GM20000 (cell line): ENCODE measurements around the gene PTPRE.

Experiments
- DNase-seq: peaks from one replicate; pipeline ENCODE4 v3.0.0; 2012; ENCODE audit warnings: low spot score
- TF ChIP-seq, protein P1 (sequence below): IDR thresholded peaks from 2 replicates; pipeline ENCODE4 v1.5.1; 2012; ENCODE audit warnings: mild to moderate bottlenecking, control low read depth; ENCODE audit errors: extremely low read depth, missing control alignments

The PTPRE gene

DNA sequence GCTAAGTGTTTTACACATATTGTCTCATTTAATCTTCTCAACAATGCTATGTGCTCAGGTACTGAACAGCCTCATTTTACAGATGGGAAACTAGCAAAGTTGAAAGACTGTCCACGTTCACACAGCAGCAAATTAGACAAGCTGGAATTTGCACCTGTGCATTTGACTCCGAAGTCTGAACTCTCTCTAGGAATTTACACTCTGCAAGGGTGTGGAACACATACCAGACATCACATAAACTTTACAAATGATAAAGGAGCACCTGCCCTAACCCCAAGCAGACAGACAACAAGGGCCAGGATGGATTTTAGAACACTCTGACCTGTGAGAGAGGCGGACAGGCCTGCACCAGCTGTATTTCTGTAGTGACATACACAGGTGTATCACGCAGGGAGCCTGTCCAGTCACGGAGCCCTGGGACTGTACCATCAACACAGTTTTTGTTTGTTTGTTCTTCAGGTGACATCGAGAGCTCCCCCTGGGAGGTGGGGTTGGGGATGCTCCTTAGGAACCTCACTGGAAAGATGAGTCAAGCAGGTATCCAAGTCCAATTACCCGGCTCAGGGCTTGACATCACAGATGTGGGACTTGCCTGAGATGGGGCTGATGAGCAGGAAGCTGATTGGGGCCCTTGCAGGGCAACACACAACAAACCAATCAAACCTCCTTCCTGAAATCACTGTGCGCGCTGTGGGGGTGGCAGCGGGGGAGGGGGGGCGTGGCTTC, 188.3 kb downstream of the PTPRE start:
- DNase-seq = no peak
- TF ChIP-seq, protein P1, sequence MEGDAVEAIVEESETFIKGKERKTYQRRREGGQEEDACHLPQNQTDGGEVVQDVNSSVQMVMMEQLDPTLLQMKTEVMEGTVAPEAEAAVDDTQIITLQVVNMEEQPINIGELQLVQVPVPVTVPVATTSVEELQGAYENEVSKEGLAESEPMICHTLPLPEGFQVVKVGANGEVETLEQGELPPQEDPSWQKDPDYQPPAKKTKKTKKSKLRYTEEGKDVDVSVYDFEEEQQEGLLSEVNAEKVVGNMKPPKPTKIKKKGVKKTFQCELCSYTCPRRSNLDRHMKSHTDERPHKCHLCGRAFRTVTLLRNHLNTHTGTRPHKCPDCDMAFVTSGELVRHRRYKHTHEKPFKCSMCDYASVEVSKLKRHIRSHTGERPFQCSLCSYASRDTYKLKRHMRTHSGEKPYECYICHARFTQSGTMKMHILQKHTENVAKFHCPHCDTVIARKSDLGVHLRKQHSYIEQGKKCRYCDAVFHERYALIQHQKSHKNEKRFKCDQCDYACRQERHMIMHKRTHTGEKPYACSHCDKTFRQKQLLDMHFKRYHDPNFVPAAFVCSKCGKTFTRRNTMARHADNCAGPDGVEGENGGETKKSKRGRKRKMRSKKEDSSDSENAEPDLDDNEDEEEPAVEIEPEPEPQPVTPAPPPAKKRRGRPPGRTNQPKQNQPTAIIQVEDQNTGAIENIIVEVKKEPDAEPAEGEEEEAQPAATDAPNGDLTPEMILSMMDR = no peak

DNA sequence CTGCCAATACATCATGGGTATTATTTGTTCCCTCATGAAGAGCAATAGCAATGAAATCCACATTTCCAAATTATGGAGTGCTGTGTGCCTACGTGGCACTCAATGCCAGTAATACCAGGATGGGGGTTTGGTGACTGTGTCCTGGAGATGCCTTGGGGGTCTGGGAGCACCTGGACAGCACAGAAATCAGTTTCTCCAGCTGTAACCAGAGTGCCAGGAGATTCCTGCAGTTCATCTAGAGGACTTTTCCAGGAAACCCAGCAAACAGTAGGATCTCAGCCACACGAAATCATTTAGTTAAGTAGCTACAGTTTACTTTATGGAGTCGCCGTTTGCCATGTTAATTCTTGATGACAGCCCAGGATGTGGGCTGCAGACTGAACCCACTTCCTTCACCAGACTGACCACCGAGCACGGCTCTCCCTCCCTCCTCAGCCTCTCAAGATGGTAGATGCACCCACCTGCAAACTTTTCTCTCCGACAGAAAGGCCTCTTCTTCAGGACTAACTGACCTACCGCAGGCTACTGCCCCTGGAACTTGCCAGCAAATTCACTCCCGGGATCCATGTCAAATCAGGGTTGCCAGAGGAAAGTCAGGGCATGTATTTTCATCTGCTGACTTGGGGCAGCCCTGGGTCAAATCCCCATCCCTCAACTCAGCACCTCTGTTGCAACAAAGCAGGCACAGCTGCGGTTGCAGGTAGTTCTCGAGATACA, 189.0 kb downstream of the PTPRE start:
- TF ChIP-seq, protein P1 = no peak
- no peak for DNase-seq

DNA sequence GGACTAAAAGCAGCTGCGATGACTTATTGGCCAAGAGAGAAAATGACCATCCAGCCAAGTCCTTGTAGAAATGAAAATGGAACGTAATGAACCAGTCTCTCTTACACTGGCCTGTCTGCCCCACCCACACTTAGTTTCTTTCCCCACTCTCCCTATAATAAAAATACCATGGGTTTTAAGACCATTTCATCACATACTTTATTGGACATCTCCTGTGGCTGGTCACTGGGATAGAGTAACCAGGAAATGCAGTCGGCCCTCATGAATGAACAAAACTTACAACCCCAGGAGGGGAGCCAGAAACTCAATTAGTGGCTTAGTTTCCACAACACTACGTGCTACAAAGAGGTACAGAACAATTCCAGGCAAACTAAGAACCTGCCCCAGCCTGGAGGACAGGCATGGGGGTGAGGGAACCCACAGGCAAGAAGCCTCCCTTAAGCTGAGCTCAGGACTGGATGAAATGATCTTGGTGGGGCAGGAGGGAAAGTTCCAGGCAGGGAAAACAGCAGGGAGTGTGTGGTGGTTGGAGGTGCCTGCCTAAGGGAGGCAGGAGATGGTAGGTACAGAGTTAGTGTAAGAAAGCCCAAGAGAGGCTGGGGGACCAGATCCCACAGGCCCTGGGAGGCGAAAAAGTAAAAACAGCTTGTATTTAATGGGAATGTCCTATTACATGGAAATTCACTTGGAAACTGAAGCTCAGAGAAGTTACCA, 189.7 kb downstream of the PTPRE start:
- DNase-seq = no peak

DNA sequence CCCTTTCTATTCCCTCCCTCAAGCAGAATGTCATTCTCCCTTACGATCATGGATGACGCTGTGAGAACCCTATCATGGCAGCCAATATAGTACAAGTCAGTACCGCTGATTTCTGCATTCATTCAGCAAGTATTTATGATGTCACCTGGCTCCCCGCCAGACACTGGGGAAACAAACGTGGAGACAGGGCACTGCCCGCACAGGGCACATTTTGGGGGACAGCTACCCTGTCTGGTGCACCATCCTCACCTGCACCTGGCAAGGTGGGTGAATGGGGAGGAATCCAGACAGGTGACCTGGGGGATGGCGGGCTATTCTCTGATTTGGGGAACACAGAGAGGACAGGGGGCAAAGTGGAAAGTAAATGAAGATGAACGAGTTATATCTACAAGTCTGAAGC, 190.9 kb downstream of the PTPRE start:
- TF ChIP-seq, protein P1 = no peak
- no peak for DNase-seq

More for the DNA sequence above, 189.7 kb downstream of the PTPRE start:
- TF ChIP-seq, protein P1 = no peak

DNA sequence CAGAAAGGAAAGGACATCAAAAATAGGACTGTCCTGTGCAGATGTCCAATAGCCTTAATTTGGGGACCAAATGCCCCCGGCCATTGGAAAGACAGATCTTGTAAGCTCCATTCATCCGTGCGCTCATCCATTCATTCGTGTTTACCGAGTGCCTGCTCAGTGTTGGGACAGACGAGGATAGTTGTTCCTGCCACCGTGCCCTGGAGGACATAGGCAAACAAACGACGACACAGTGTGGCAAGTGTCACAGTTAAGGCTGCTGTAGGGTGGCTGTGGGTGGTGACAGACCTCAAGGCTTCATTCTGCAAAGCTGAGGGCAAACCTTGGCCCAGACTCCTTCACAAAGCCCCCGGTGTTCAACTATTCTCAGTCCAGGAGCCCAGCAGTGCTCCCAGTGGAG, 191.7 kb downstream of the PTPRE start:
- TF ChIP-seq, protein P1 = no peak
- DNase-seq = no peak

DNA sequence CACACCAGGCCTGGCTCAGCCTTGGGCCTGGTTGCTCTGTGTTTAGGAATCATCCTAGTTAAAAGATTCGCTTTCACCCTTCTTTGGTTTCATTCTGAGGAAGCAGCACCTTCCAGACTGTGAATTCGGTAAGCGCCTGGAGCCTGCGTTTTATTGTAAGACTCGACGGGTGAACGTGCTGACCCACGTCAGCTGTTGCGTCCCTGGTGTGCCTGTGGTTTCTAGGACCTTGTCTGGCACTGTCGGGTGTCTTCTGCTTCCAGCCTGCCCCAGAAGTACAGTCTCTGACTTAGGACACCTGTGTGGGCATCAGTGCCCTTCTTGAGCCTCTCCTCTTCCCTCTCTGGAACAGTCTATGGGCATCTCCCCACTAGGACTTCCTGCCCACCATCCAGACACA, 193.0 kb downstream of the PTPRE start:
- TF ChIP-seq, protein P1 = no peak
- DNase-seq = no peak

DNA sequence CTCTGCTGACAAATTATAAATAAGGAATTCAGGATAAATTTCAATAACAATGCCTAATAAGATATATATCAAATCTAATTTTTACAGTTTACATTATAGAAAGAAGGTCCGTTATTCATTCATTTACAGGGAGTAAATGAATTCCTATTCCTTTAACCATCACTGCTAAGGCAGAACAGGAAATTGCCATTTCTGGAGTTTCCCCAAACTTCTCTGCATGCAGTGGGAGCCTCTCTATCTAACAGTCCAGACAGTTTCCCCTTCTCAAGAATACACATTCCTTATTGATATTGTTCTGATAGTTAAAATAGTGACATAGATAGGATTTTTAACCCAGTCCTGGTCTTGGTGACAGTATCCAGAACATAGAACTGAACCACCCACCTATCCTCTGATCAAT, 195.0 kb downstream of the PTPRE start:
- no peak for DNase-seq
- TF ChIP-seq, protein P1 = no peak
